Cardiac fibroblast (primary cell): ENCODE data around the gene AKAP8.
A peak's percentile ranks its signal among the peaks of the same experiment; 100 is the strongest.
"Not testable (repeated sequence)": the region's sequence is repeated elsewhere in the genome, so short reads cannot be mapped to it uniquely, and the experiment has no call there.

ENCODE experiments used
- DNase-seq, 2 donors: peaks; one replicate each; pipeline versions ENCODE4 v3.0.0 to v3.0.0-alpha.2; 2010; ENCODE audit warnings: low read depth in 2 of 2
- H3K4me3 ChIP-seq, 2 donors: replicated peaks in 1 of 2; 1 replicate in 1 of 2; 2 replicates in 1 of 2; pipeline ENCODE4 v1.5.1; 2011; ENCODE audit warnings: low read depth in 2 of 2, low read length in 2 of 2, mild to moderate bottlenecking in 2 of 2, moderate library complexity in 1 of 2
- TF ChIP-seq, protein P1 (sequence below): IDR thresholded peaks from one replicate; pipeline ENCODE4 v1.5.1; 2011; ENCODE audit warnings: low read depth, mild to moderate bottlenecking, low read length, inconsistent platforms

The AKAP8 gene

DNA sequence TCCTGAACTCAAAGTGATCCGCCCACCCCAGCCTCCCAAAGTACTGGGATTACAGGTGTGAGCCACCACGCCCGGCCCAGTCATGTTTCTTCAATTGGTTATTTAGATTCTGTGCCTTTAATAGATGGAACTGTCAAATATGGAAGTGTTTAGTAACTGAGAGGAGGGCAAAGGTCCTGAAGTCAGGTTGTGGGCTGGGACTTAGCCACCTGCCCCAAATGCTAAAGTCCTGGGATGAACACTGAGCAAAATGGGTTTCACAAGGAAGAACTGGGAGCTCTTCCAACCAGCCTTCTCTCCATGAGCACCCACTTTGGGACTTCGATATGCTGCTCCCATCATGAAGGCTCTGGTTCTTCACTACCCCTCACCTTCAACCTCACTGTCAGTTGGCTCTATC lies 21.7 kb downstream of the AKAP8 start:
- TF ChIP-seq, protein P1, sequence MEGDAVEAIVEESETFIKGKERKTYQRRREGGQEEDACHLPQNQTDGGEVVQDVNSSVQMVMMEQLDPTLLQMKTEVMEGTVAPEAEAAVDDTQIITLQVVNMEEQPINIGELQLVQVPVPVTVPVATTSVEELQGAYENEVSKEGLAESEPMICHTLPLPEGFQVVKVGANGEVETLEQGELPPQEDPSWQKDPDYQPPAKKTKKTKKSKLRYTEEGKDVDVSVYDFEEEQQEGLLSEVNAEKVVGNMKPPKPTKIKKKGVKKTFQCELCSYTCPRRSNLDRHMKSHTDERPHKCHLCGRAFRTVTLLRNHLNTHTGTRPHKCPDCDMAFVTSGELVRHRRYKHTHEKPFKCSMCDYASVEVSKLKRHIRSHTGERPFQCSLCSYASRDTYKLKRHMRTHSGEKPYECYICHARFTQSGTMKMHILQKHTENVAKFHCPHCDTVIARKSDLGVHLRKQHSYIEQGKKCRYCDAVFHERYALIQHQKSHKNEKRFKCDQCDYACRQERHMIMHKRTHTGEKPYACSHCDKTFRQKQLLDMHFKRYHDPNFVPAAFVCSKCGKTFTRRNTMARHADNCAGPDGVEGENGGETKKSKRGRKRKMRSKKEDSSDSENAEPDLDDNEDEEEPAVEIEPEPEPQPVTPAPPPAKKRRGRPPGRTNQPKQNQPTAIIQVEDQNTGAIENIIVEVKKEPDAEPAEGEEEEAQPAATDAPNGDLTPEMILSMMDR: no peak
- H3K4me3 ChIP-seq: no peak overlapping the region
- DNase-seq: no peak

DNA sequence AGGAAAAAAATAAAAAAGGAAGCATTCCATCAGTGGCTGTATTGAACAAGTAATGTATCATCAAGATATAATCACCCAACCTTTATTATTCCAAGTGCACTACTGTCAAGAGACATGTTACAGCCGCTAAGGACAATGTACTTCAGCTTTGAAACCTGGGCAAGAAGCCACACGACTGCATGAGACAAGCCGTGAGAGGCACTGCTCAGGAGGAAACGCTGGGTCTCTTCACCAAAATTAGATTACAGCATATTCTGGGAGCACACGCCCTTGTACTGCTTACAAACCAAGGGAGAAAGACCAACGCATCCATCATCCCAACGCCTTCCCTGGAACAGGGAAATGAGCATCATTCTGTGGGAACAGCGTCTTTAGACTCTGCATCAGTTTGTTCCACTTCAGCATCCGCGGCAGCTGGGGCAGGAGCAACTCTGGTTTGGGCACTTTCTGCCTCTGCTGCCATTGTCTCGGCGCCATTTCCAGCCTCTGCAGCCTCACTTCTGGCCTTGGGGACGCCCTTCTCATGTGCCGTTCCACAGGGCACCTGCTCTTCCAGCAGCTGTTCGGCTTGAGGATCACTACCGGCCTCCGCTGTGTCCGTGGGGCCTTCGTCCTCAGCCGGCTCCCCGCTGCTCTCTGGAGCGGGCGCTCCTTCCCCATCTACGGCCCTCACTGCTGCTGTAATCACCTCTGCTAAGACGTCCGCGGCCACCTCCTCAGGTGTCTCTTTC lies 24.9 kb downstream of the AKAP8 start:
- no peak for DNase-seq
- TF ChIP-seq, protein P1: no peak
- no peak overlapping the region for H3K4me3 ChIP-seq

DNA sequence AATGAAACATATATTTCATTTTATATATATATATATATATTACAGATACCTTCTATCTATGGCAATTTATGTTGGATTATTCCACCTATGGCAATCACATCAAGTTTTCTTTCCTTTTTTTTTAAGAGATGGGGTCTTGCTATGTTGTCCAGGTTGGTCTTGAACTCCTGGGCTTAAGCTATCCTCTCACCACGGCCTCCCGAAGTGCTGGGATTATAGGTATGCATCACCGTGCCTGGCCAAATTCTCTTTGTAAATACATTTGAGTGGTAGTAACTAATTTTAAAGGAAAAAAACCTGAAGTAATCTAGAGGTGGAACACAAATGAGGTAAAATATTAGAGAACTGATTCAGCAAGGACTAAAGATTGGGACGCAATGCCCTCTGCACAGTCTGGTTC lies 25.7 kb downstream of the AKAP8 start:
- DNase-seq: no peak
- TF ChIP-seq, protein P1: no peak
- H3K4me3 ChIP-seq: no peak overlapping the region

DNA sequence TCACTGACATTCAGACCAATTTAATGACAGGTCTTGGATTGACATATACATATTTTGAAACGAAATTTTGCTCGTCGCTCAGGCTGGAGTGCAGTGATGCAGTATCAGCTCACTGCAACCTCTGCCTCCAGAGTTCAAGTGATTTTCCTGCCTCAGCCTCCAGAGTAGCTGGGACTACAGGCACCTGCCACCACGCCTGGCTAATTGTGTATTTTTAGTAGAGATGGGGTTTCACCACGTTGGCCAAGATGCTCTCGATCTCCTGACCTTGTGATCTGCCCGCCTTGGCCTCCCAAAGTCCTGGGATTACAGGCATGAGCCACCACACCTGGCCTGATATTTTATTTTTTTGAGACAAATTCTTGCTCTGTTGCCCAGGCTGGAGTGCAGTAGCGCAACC lies 27.1 kb downstream of the AKAP8 start:
- not testable (repeated sequence) for H3K4me3 ChIP-seq

DNA sequence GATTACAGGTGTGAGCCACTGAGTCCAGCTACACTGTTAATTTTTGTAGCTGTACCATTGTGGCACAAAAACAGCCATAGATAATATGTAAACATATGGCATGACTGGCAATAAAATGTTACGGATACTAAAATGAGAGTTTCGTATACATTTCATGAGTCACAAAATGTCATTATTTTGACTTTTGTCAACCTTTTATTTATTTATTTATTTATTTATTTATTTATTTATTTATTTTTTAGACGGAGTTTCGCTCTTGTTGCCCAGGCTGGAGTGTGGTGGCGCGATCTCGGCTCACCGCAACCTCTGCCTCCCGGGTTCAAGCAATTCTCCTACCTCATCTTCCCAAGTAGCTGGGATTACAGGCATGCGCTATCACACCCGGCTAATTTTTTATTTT lies 38.3 kb downstream of the AKAP8 start:
- not testable (repeated sequence) for DNase-seq, H3K4me3 ChIP-seq

More for the DNA sequence above, 27.1 kb downstream of the AKAP8 start:
- not testable (repeated sequence) for DNase-seq

DNA sequence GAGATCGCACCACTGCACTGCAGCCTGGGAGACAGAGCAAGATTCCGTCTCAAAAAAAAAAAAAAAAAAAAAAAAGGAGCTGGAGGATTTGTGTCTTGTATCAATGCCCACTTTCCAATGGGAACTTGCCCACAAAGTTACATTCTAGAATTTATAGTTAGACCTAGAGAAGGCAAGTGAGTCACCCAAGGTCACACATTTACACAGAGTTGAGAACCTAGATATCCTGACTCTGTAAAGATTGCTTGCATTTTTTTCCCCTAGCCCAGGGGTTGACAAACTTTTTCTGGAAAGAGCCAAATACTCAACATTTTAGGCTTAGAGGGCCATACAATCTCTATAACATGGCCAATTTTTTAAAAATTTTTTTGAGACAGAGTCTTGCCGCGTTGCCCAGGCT lies 39.5 kb downstream of the AKAP8 start:
- TF ChIP-seq, protein P1: no peak
- DNase-seq: no peak

DNA sequence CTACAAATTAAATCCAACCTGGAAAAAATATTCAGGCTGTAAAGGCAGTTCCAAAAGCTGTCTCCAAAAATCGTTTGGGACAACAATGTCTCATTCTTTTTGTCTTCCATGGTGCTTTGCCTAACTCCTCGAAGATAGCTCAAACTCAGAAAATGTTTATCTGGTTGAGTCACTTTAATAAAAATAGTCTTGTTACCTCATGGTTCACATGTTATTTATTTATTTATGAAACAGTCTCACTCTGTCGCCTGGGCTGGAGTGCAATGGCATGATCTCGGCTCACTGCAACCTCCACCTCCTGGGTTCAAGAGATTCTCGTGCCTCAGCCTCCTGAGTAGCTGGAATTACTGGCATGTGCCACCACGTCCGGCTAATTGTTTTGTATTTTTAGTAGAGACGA lies 42.4 kb downstream of the AKAP8 start:
- H3K4me3 ChIP-seq: no peak overlapping the region
- DNase-seq: peak; percentile 58 to 82
- TF ChIP-seq, protein P1: no peak

More for the DNA sequence above, 39.5 kb downstream of the AKAP8 start:
- no peak overlapping the region for H3K4me3 ChIP-seq

DNA sequence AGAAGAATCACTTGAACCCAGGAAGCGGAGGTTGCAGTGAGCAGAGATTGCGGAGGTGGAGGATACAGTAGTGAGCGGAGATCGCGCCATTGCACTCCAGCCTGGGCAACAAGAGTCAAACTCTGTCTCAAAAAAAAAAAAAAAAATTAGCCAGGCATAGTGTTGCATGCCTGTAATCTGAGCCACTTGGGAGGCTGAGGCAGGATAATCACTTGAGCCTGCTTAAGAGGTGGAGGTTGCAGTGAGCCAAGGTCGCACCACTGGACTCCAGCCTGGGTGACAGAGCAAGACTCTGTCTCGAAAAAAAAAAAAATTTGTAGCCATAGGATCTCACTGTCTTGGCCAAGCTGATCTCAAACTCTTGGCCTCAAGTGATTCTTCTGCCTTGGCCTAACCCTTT lies 43.6 kb downstream of the AKAP8 start:
- not testable (repeated sequence) for H3K4me3 ChIP-seq, DNase-seq
